ENCODE data around the gene POU2F2.

The POU2F2 gene

GRCh38 chr19:42132030-42132628 lies at the start of gene POU2F2:
Gene POU2F2 (minus strand): TSS chr19:42132446. CDS start chr19:42132411, 35 bp downstream.
- peak in 8 of 14 donors; percentile 3 to 41 (median 26) for DNase-seq

DNA sequence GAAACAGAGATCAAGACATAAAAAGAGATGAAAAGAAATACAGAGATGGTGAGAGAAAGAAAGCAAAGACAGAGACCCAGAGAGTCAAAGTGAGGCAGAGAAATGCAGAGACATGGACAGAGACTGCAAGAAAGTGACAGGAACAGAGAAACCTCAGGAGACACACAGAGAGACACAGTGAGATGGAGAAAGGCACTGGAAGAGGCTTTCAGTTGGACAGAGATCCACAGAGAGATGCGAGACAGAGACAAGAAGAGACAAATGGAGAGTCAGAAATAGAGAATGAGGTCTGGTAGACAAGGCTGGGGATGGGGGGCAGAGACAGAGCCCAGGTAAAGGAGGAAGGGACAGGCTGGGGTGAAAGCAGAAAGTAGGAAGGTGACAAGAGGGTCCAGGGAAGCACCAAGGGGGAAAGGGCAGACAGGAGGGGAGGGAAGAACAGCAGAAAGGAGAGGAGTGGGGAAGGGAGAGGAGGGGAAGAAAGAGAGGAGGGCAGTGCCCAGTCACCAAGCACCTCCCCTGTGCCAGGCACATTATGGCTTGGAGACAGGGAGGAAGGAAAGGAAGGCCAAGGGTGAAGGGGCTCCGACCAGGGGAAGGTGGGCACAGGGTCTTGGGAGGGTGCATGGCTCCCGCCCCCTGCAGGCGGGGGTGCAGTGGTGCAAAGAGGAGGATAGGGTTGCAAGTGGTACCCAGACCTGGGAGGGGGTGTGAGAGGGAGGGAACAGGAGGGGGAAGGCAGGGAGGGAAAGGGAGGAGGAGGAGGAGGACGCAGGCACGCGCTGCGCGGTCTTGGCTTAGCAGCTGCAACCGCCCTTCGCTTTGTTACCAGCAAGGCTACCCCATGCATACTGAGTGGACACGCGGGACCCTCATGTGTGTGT lies 46.8 kb upstream of the POU2F2 start:
- DNase-seq, result no peak

DNA sequence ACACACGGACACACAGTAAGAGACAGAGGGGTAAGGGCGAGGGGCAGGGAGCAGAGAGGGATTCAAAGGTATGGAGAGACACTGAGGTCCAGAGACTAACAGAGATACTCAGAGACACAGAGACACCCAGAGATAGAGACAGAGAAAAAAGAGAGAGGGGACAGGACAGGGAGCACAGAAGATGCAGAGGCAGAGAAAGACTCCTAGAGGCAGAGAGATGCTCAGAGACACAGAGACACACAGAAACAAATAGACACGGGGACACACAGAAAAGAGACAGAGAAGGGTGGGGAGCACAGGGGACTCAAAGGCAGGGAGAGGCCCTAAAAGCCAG lies 45.4 kb upstream of the POU2F2 start:
- DNase-seq, result no peak

DNA sequence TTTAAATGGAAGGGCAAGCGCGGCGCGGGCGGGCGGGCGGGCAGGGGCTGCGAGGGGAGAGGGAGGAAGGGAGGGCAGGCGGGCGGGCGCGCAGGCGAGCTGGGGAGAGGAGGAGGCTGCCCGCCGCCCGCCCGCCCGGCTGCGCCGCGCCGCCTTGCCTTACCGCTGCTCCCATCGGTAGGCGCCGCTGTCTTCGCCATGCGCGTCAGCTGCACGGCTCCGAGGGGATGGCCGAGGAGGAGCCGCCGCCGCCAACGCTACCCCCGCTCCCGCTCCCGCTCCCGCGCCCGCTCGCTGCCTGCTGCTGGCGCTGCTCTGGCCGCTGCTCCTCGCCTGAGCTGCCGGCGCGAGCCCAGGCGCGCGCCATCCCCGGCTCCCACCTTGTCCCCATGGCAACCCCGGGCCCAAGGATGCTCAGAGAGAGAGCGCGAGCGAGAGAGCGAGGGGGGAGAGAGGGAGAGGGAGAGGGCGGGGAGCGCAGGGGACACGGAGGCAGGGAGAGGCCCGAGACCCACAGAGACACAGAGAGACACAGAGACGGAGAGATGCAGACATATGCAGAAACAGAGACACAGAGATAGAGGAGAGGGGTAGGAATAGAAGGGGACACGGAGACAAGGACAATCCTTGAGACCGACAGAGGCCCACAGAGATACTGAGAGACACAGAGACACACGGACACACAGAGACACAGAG lies 44.9 kb upstream of the POU2F2 start:
- DNase-seq, result peak in 12 of 14 donors; percentile 3 to 86 (median 36)

- DNase-seq, result peak in 3 of 14 donors; percentile 42 to 55 (median 52)
These were observed 44.4 kb upstream of the POU2F2 start for GRCh38 chr19:42176649-42176989.

DNA sequence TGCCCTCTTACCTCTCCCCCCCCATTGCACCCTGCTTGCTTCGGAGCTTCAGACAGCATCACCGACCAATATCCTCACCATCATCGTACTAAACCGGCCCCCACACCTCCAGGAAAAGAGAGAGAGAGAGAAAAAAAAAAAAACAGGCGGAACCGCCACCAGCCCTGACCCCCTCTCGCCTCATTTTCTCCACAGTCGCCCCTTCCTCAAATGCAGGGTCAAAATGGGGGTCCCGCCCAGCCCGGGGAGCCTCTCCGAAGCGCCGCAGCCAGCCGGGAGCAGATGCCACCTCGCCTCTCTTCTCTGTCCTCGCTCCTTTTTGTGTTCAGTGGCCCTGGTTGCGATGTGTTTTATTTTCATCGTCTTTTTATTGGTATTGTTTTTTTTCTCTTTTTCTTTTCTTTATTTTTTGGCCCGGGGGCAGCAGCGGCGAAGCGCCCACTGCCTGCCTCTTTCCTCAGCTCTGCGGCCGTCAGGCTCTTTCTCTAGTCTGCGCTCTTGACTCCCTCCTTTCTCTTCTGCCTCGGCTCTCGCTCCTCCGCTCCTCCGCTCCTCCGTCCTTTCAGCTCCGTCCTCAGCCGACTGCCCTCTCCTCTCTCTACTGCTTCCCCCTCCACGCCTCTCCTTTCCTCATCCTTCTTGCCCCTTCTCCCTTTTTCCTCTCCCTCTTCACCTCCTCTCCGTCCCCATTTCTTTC lies 43.9 kb upstream of the POU2F2 start:
- DNase-seq, result peak in 4 of 14 donors; percentile 2 to 59 (median 12)

DNA sequence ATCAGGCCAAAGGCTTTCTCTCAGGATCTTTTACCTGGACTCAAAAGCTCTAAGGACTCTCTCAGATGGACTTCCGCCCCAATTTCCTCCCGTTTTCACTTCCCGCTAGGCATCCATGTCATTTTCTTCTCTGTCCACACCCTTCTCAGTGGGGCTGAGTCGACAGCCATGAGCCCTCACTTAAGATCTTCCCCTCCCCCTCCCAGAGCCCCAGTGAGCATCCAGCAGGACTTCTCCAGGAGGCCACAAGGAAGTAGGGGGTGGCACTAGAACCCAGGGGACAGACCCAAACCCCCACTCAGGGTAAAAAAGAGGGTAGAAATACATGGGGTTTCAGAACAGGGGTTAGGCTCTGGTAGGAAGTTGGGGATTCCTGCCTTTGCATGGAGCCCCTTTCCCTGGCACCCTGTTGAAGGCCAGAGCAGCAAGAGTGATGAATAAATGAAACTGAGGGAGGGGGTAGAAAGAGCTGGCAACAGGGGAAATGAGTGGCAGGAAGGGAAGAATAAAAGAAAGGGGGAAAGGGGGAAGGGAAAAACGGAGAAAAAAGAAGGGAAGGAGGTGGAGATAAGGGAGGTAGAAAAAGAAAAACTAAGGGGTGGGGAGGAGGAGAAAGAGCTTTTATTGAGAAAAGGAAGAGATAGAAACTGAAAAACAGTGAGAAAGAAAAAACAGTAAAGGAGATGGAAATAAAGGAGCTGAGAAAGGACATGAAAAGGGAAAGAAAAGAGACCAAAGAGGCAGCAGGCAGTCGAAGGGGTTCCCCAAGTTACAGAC lies 42.9 kb upstream of the POU2F2 start:
- peak in 1 of 14 donors; percentile 13 for DNase-seq

DNA sequence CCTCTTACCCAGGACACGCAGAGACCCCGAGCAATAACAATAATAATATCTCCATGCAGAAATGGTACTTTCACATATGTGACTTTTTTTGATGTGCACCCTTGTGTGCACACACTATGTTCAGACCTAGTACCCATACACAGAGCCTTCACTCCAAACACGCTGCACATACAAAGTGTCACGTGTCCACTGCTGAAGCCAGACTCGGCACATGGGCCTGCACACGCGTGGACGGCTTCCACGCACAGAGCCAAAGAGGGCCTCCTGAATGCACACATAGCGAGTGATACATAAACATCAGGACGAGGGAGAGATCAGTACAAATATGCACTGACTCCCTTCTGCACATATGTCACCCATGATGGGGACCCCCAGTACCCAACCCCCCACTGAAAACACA lies 41.9 kb upstream of the POU2F2 start:
- no peak for DNase-seq

GRCh38 chr19:42173695-42174094 lies 41.4 kb upstream of the POU2F2 start:
- DNase-seq, result no peak

- no peak for DNase-seq
These were observed 40.0 kb upstream of the POU2F2 start for GRCh38 chr19:42172261-42172660.

DNA sequence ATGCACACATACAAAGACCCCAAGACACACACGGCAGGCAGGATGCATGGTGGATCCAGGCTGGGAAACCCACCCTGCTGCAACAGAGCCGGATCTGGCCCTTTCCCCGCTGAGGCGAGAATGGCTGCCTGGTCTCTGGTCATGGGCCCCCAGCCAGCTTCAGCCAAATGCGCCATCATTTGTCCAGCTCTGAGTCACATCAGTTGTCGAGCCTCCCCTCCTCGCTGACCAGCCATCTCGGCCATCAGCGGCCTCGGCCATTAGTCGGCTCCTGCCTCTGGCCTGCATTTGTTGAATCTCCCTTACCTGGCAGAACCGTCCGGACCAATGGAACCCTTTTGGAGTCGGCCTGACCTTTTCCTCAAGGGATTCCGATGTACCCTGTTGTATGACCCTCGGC lies 38.5 kb upstream of the POU2F2 start:
- DNase-seq, result peak in 1 of 14 donors; percentile 36

DNA sequence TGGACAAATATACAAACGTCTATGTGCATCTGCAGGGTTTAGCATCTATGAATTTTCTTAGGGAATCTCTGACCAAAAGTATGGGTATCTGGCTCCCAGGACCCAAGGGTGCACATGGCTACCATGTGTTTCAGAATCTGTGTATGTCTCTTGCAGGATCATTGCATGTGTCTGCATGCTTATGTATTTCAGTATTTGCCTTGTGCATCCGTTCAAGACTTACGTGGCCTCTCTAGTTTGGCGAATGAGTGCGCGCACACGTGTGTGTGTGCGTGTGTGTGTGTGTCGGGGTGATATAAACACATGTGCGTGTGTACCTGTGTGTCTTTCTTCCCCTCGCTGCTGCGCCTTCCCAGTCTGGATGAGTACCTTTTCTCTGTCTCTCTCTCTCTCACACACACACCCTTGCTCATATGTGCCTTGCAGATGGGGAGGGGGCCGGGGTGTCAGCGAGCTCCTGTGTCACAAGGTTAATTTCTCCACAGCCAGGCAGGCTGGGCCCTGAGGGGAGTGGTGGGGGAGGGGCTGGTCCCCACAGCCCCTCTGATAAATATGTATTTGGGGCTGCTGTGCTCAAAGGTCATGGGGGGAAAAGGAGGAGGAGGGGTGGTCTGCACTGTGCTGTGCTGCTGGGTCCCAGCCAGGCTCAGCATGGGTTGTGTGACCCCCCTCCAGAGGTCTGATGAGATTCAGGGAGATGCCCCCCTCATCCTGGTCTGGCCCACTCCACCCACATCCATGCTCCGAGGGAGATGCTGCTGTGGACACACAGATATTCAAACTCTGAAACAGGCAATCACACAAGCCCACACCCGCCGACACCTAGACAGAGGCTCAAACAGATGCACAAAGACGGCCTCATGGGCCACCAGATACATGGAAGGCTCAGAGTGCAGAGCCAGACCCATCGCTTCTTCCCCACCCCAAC lies 37.5 kb upstream of the POU2F2 start:
- no peak for DNase-seq

- DNase-seq, result no peak
These were observed 36.0 kb upstream of the POU2F2 start for GRCh38 chr19:42168206-42168605.

GRCh38 chr19:42166316-42166715 lies 34.1 kb upstream of the POU2F2 start:
- no peak for DNase-seq

GRCh38 chr19:42165146-42165545 lies 32.9 kb upstream of the POU2F2 start:
- DNase-seq, result no peak

- DNase-seq, result no peak
These were observed 29.5 kb upstream of the POU2F2 start for GRCh38 chr19:42161616-42162263.

DNA sequence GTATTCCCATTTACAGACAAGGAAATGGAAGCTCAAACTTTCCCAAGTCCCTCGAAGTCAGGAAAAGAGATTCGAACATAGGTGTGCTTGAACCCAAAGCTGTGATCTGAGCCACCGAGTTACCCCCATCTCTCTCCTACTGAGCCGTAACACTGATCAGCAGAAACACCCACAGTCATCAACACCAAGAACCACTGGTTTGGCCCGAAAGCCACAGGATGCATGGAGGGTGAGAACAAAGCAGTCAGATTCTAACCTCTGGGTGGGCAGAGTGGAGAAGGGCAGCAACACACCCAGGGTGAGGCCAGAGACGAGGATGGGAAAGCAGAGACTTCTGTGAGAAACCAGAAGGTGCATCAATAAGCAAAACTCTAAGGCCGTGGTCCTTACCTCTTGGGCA lies 27.7 kb upstream of the POU2F2 start:
- DNase-seq, result no peak

- no peak for DNase-seq
These were observed 26.7 kb upstream of the POU2F2 start for GRCh38 chr19:42158926-42159325.

GRCh38 chr19:42156571-42156970 lies 24.3 kb upstream of the POU2F2 start:
- DNase-seq, result no peak

- no peak for DNase-seq
These were observed 23.6 kb upstream of the POU2F2 start for GRCh38 chr19:42155796-42156195.

Measured in C1 segment of cervical spinal cord (tissue), 14 donors.